Stimulated activated CD8-positive, alpha-beta memory T cell treated with anti-CD3 and anti-CD28 coated beads, Interleukin-4, amount 100 ng/mL, for 4 hours (primary cell): Measurements from ENCODE around the gene LY86.
"Not testable (repeated sequence)": the region's sequence is repeated elsewhere in the genome, so short reads cannot be mapped to it uniquely, and the experiment has no call there.

Experiments
- DNase-seq, 2 donors: peaks; one replicate each; pipeline ENCODE4 v3.0.0-alpha.2; 2020; ENCODE audit warnings: low read depth in 2 of 2, low spot score in 1 of 2

The LY86 gene

GRCh38 chr6:6596529-6597328 is 8.2 kb downstream of the LY86 start:
- no peak for DNase-seq

GRCh38 chr6:6597682-6598081 is 9.2 kb downstream of the LY86 start:
- DNase-seq, result no peak

GRCh38 chr6:6599468-6599873 is 11.0 kb downstream of the LY86 start:
- no peak for DNase-seq

- no peak for DNase-seq
These were observed 12.4 kb downstream of the LY86 start for GRCh38 chr6:6600875-6601274.

- no peak for DNase-seq
These were observed 13.7 kb downstream of the LY86 start for GRCh38 chr6:6602262-6602661.

GRCh38 chr6:6603317-6603716 is 14.8 kb downstream of the LY86 start:
- DNase-seq, result no peak

- no peak for DNase-seq
These were observed 15.5 kb downstream of the LY86 start for GRCh38 chr6:6604015-6604414.

- no peak for DNase-seq
These were observed 16.0 kb downstream of the LY86 start for GRCh38 chr6:6604566-6604965.

GRCh38 chr6:6605873-6606272 is 17.4 kb downstream of the LY86 start:
- no peak for DNase-seq

- not testable (repeated sequence) for DNase-seq
These were observed 18.0 kb downstream of the LY86 start for GRCh38 chr6:6606391-6607030.

GRCh38 chr6:6609450-6609849 is 20.9 kb downstream of the LY86 start:
- DNase-seq, result no peak

- no peak for DNase-seq
These were observed 21.6 kb downstream of the LY86 start for GRCh38 chr6:6610031-6610591.

- DNase-seq, result no peak
These were observed 23.0 kb downstream of the LY86 start for GRCh38 chr6:6611486-6611885.

GRCh38 chr6:6612308-6612707 is 23.8 kb downstream of the LY86 start:
- no peak for DNase-seq

- DNase-seq, result not testable (repeated sequence)
These were observed 24.7 kb downstream of the LY86 start for GRCh38 chr6:6613103-6613718.

- DNase-seq, result no peak
These were observed 25.8 kb downstream of the LY86 start for GRCh38 chr6:6614096-6614982.

- no peak for DNase-seq
These were observed 26.4 kb downstream of the LY86 start for GRCh38 chr6:6614983-6615349.

- no peak for DNase-seq
These were observed 28.1 kb downstream of the LY86 start for GRCh38 chr6:6616656-6617055.

- no peak for DNase-seq
These were observed 30.7 kb downstream of the LY86 start for GRCh38 chr6:6619021-6619794.

GRCh38 chr6:6620766-6621425 is 32.4 kb downstream of the LY86 start:
- DNase-seq, result no peak
